ENCODE results near the gene HPSE2.

The HPSE2 gene

DNA sequence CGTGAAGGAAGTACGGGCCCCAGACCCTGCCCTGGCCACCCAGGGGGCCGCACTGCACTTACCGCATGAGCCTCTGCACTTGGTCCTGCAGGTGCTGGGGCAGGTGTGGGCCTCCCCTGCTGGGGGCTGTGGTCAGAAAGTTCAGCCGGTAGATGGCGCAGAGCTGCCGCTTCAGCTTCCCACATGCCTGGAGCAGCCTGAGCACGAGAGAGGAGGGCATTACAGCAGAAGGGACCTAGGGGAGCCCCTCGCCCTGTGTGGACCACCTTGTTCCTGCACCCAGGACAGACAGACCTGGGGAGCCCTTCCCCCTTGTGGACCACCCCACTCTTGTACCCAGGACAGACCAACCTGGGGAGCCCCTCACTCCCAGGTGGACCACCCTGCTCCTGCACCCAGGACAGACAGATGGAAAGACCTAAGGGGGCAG lies 811.9 kb downstream of the HPSE2 start:
- no peak for DNase-seq

DNA sequence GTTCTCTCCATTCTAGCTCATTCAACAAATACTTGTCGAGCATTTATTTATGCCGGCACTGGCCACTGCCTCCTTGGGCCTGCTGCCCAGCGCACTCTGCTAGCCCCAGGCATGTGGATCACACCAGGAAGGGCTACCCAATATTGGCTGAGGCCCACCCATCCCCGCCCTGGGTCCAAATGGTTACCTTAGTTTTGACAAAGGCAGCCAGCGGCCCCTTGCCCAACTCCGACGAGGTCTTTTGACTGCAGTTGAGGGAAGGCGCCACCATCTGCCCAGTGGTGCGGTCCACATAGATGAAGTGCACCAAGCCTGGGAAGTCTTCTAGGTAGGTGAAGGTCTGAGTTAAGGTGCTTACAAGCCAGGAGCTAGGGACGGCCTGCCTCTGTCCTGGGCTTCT lies 813.5 kb downstream of the HPSE2 start:
- DNase-seq = no peak

DNA sequence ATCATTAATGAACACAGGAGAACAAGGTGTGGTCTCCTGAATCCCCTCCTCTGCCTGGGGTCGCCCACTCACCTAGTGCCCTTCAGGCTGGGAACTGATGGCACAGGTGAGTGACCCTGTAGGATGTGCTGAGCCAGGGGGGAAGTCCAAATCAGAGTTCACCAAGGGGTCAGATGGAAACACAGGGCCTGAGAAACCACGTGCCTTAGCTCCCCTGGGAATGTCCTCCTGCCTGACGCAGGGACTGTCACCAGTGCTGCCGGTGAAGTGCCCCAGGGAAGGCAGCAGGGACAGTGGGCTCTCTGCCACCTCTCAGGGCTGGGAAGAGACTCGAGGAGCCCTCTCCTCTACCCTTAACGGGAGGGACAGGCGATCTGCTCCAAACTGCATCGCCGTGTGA lies 814.9 kb downstream of the HPSE2 start:
- DNase-seq = no peak

DNA sequence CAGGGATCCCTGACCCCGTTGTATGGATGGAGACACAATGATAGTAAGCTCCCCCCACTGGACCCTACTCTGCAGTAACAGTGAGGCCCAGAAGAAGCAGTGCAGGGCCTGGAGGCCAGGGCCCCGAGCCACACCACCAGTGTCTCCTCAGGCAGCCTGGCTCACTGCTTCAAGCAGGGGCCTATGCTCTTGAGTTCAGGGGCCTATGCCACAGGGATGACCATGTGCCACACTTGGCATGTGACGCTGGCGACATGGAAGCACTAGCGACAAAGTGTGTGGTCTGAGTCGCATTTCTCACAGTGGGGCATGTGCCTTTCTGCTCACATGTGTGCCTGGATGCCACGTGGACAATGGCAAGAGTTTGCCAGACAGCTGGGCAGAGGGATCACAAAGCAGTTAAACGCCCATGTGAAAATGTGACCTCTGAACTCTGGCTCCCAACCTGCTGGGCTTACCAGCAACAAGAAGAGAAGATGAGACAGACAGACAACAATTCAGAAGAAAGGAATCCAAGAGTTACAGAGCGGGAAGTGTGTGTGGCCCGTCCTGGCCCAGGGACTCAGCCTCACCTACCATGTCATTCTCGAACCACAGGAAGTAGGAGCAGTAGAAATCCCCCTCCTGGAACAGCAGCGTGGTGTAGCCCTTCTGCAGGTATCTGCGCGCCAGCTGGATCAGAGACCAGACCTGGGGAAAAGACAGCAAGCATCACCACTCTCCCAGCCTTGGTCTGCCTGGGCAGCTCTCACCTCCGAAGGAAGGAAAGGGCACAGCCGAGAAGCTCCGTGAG lies 816.0 kb downstream of the HPSE2 start:
- DNase-seq = no peak

DNA sequence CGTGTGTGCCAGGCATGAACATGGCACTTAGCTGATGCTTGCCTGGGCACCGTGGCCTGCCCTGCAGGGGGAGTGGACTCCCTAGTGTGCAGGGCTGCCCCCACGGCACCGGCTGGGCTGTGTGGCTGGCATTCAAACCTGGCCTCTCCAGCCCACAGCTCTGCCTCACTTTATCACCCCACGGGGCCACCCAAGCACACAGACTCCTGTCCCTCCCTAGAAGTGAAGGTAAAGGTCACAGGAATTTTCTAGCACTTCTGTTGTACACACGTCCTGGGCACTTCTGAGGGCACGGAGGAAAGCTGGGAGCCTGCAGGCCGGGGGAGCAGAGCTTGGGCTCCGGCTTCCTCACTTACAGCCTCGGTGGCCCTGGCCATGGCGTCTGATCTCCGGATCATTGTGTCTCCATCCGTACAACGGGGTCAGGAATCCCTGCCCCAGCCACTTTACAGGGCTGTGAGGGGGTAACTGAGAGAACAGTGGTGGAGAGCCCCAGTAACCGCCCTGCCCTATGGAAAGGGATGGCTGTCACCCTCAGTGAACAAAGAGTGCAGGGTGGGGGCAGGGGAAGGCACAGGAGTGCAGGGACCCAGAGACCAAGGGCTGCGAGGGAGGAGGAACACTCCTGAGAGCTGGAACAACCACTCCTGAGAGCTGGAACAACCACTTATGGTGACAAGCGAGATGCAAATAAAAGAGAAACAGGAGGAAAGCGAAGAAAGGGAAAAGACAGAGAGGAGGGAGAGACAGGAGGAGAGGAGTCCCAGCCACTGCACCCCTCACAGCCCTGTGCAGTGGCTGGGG lies 816.8 kb downstream of the HPSE2 start:
- no peak for DNase-seq

DNA sequence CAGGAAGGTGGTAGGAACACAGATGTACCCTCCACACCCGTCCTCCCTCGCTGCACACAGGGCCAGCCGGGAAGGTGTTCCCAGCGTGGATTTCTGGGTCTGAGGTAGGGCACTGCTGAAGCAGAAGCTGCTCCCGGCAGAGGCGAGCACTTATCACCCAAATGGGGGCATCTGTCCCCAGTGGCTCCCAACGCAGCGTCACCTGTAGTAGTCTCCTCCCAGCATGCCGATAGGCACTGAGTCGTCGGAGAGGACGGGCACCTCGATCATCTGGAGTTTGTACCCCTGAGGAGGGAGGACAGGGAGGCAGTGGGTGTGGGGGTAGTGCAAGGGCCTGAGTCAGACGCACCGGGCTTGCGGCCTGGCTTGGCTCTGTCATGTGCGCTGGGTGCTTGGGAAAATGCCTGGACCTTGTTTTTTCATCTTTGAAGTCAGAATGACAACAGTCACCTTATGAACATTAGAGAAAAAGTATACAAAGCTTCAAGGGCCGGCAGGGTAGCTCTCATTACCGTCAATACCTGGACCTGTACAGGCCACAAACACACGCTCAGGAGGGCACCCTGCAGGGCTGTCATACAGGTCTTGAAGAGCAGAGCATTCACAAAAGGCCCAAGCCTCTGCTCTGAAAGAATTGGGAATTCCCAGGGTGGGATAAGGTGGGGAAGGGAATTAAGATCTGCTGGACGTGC lies 817.5 kb downstream of the HPSE2 start:
- no peak for DNase-seq

DNA sequence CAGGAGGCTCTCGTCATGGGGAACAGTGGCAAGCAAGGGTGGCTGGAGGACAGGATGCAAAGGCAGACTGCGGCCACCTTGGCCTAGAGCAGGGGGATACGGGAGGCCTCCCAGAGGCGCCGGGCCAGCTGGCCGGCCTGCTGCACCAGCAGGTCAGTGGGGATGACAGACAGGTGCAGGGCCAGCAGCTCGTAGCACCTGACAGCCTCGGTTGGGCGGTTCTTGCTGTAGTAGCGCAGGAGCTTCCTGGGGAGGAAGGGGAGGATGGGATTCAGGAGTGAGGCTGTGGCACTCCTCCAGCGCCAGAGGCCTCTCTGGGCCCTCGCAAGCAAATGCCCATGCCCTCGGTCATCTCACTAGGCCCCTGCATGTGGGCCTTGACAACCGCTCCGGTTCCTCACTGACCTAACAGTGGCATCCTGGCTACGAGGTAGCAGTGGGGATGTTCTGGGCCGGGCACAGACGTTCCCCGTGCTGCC lies 818.1 kb downstream of the HPSE2 start:
- DNase-seq = no peak

DNA sequence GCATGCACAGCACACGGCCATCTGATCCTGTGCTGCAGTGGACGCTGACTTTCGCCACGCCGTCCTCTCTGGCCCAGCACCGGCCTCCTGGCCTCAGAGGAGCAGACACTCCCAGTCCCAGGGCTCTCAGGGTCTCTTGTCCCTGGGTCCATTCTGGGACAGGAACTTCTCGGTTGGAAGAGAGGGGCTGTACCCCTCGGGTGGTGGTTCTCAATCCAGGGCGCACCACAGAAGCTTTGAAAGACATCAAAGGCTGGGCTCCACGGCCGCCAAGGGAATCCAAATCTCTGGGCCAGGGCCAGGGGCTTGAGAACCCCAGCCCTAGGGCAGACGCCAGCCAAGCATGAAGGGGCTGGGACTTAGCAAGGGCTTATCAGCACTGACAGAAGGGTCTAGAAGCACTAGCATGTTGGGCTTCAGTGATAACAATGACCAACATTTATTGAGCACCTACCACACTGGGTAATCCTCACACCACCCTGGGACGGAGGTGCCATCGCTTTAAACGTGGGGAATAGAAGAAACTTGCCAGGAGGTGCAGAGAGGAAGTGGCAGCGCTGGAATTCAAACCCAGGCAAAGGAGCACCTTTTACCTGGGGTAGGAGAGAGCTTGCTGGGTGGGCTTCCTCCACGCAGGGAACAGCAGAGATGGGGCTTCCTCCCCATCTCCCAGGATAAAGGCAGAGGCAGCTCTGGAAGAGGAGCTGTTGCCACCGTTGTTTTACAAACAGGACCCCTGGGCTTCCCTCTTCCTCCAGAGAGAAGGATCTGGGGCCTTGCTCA lies 818.9 kb downstream of the HPSE2 start:
- no peak for DNase-seq

DNA sequence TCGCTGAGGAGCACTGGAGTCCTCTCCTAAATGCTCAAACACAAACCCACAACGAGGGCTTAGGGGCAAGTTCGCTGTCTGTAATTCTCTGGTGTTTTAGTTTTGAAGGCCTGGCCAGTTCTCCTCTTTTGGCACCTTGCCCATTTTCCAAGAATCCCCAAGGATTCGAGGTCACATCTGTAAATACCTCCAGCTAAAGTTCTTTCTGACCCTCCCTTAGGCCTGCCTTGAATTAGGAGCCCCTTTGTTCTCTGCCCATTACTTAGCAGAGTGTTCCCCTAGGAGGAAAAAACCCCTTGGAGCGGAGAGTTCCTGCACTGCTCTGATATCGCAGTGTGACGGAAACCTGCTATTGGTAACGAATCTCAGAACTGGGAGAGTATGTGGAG lies 819.9 kb downstream of the HPSE2 start:
- DNase-seq = no peak

DNA sequence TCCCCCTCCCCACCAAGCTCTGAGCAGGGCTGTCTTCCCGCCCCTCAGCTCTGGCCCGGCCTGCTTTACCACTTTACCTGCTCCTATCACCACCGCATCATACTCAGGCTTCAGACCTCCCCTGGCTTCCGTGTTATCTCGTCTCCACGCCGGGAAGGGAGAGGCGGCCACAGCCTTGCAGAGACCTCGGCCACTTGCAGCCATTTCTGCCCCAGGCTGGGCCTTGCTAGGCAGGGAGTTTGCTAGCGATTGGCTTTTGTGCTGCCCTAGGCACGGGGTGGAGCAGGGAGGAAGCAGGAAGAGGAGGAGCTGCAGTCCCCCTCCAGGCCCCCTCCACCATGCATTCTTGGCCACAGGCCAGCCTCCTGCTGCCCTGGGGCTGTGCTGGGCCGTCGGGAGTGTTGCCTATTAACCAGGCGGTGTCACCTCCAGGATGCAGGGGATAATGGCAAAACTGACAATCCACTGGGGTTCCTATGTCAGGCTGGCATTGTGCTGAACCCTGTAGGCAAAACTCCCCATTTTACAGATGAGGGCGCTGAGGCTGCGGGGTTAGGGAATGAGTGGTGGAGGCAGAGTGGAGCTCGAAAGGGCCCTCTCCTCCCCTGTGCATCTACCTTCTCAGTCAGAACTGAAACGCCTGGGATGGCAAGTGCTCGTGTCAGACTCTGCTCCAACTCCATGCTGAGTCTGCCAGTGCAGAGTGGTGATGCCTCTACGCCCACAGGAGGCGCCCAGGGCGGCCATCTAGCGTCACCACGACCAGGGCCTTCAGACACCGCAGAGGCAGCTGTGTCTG lies 820.5 kb downstream of the HPSE2 start, which contains the start of gene PYROXD2:
Gene PYROXD2 (minus strand): TSS at position 251 of the 799 bp plus-strand sequence. CDS start 47 bp downstream, at position 204.
- DNase-seq = peak; percentile 90

DNA sequence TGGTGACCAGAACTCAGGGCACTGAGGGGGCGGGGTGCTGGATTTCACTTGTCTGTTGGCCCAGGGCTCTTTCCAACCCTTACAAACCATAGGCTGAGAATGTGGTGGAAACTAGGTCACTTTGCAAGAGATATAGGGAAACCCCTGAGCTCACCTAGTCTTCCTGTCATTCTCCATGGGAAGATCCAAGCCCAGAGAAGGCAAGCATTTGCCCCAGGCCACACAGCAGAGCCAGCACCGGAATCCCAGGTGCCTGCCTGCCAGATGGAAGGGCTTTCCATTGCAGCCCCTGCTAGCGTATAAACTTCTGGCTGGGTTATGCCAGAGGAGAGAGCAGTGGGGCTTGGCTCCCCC lies 821.1 kb downstream of the HPSE2 start:
- DNase-seq = no peak

DNA sequence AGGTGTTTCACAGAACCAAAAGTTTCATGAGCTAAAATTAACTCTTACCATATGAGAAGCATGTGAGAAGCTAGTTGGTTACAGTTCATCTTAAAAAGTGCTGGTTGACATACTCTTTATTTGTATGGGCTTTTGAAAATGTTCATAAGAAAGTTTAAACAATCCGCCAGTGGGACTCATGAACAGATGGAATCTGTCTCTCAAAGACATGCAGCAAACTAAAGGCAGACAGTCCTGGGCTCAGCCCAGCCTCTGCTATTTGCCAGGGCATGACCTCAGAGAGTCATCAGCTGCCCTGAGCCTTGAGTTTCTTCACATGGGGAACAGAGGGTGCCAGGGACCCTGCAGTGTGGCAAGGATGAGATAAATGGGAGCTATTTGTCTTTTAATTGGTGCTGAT lies 823.9 kb downstream of the HPSE2 start:
- no peak for DNase-seq

DNA sequence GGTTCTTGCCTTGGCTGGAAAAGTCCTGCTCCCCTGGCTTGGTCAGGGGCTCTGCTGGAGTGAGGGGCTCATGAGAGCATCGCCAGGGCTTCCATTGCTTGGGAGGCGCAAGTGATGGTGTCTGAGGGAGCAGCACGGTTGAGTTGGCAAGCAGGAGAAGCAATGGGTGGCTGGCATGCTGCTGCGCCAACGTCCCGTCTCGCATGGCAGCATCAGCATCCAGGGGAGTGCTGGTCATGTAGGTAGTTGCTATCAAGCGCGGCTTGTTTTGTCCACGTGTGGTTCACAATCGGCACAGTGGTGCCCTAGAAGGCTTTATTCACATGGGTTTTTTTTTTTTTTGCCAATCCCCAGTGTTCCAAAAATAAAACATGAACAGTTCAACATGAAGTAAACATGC lies 824.5 kb downstream of the HPSE2 start:
- DNase-seq = peak; percentile 31

DNA sequence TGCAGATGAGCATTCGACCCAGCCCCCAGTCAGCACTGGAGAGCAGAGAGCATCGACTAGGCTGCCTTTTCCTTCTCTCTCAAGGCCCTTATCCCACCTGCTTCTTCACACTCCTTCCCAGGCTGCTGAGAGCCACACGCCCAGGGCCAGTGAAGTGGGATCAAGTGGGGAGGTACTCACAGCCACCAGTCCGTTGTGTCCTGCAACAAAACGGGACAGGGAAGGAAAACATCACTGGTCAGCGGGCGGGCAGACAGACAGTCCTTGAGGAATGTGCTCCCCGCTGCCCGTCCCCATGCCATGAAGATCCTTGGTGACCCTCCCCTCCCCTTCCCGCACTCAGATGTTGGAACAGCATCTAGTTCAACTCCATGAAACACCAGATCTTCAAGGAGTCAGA lies 824.9 kb downstream of the HPSE2 start:
- DNase-seq = no peak

DNA sequence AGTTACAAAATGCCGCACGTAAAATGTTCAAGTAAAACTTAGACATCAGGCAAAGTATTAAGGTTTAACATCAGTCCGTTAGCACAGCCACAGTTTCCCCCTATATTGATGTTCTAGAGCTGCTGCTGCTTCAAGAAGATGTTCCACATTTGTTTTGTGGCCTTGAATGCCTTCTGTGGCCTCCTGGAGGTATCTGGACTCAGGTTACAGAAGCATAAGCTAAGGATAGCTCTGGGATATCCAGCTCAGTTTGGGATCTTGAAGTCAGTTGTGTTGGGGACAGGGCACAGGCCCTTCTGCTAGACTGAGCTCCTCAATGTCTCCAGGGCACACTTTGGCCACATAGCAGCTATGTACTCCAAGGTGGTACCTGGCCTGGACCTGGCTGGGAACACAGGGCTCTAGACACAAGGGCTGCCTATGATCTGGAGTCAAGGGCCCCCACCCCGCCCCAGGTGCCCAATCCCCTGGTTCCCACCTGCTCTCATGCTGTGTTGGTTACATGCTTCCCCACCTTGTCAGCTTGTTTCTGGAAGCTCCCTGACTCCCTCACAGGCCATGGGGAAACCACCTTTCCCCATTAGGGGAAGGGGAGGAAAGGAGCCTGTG lies 825.4 kb downstream of the HPSE2 start:
- DNase-seq = no peak

DNA sequence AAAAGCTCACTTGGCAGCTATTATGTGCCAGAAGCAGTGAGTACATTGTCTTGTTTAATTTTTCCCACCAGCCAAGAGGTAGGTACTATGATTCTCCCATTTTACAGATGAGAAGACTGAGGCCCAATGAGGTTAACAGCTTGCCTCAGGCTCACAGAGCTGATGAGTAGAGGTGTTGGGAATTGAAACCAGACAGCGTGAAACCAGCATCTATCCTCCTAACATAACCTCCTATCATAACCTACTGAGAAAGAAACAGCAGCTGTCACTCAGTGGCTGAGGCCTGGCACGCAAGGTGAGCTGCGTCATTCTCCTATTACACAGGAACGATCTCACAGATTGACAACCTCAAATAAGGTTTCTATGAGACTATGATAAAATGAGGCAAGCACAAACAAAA lies 826.9 kb downstream of the HPSE2 start:
- no peak for DNase-seq

DNA sequence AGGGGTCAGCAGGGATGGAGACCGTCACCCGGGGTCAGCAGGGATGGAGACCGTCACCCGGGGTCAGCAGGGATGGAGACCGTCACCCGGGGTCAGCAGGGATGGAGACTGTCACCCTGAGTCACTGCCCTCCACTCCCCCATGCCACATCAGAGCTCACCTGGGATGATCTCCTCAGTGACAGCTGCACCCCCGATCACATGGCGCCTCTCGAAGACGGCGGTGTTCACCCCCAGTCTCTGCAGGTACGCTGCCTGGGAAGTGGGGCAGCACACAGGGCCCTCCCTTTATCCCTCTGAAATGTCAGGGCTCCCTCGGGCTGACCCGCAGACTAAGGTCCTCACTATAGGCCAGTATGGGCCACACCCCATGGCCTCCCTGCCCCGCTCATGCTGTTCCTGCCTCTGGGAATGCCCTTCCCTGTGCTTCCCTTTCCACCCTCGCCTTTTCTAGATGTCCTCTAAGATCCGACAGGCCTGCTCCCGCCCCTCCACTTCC lies 827.9 kb downstream of the HPSE2 start:
- DNase-seq = no peak

All from kidney glomerular epithelial cell (primary cell).